Nephron (organoid): ENCODE measurements around the gene COL20A1.

ENCODE experiments used
- H3K27ac Mint-ChIP-seq, 3 experiments: 2 replicates each; pipeline ENCODE4 v1.8.0; 2020; ENCODE audit warnings: mixed read lengths in 3 of 3, mild to moderate bottlenecking in 2 of 3, moderate library complexity in 1 of 3
- H3K27me3 Mint-ChIP-seq: 2 replicates; pipeline ENCODE4 v1.8.0; 2021; ENCODE audit warnings: low read depth, mild to moderate bottlenecking, moderate library complexity, mixed read lengths
- H3K36me3 Mint-ChIP-seq: 2 replicates; pipeline ENCODE4 v1.8.0; 2020; ENCODE audit warnings: low read depth, mixed read lengths
- H3K4me1 Mint-ChIP-seq: 2 replicates; pipeline ENCODE4 v1.8.0; 2020; ENCODE audit warnings: mixed read lengths
- H3K4me3 Mint-ChIP-seq, 3 experiments: 2 replicates each; pipeline ENCODE4 v1.8.0; 2020; ENCODE audit warnings: mild to moderate bottlenecking in 3 of 3, mixed read lengths in 3 of 3, moderate library complexity in 2 of 3
- H3K9me3 Mint-ChIP-seq: 2 replicates; pipeline ENCODE4 v1.8.0; 2020; ENCODE audit warnings: mixed read lengths
- CTCF ChIP-seq, 3 experiments: fragments of 200-600 bp; sonication (generic); IDR thresholded peaks; one replicate each; pipeline ENCODE4 v1.5.0; 2021; ENCODE audit warnings: antibody characterized with exemption in 3 of 3; ENCODE audit not compliant: unreplicated experiment in 3 of 3

Gene COL20A1

GRCh38 chr20:63288581-63289251, 4.3 kb upstream of the COL20A1 start:
- H3K36me3 Mint-ChIP-seq: peaks cover 6% of the 10 kb centered on the region
- no peak for TF ChIP-seq CTCF (IDR thresholded peaks at IDR 0.05; ENCODE audit: unreplicated experiment in 3 of 3)
- H3K27ac Mint-ChIP-seq: no peak overlapping the region
- no peak overlapping the region for H3K4me3 Mint-ChIP-seq
- H3K9me3 Mint-ChIP-seq: no peaks in the 10 kb centered on the region
- H3K4me1 Mint-ChIP-seq: no peaks in the 10 kb centered on the region
- H3K27me3 Mint-ChIP-seq: peaks cover 4% of the 10 kb centered on the region

GRCh38 chr20:63289311-63290135, 3.5 kb upstream of the COL20A1 start:
- Mint-ChIP-seq H3K27ac (no peak overlapping the region), H3K9me3 (no peaks in the 10 kb centered on the region), H3K4me1 (no peaks in the 10 kb centered on the region), H3K4me3 (no peak overlapping the region), H3K27me3 (peaks cover 4% of the 10 kb centered on the region), H3K36me3 (peaks cover 3% of the 10 kb centered on the region)
- TF ChIP-seq CTCF (IDR thresholded peaks at IDR 0.05; ENCODE audit: unreplicated experiment in 3 of 3): no peak

GRCh38 chr20:63290136-63290676, 2.8 kb upstream of the COL20A1 start:
- peaks cover 4% of the 10 kb centered on the region for H3K4me1 Mint-ChIP-seq
- no peaks in the 10 kb centered on the region for H3K9me3 Mint-ChIP-seq
- peaks cover 3% of the 10 kb centered on the region for H3K36me3 Mint-ChIP-seq
- peaks cover 10% of the 10 kb centered on the region for H3K27me3 Mint-ChIP-seq
- no peak overlapping the region for H3K27ac Mint-ChIP-seq
- no peak overlapping the region for H3K4me3 Mint-ChIP-seq
- no peak for TF ChIP-seq CTCF (IDR thresholded peaks at IDR 0.05; ENCODE audit: unreplicated experiment in 3 of 3)

- TF ChIP-seq CTCF (IDR thresholded peaks at IDR 0.05; ENCODE audit: unreplicated experiment in 3 of 3): peak; percentile 65 to 71 (median 66)
- Mint-ChIP-seq H3K36me3 (peaks cover 3% of the 10 kb centered on the region), H3K4me3 (no peak overlapping the region), H3K27me3 (peaks cover 14% of the 10 kb centered on the region), H3K4me1 (peaks cover 8% of the 10 kb centered on the region), H3K27ac (no peak overlapping the region), H3K9me3 (no peaks in the 10 kb centered on the region)
Measured at GRCh38 chr20:63290677-63291472, 2.1 kb upstream of the COL20A1 start.

GRCh38 chr20:63291811-63292210, 1.2 kb upstream of the COL20A1 start:
- peaks cover 3% of the 10 kb centered on the region for H3K36me3 Mint-ChIP-seq
- peaks cover 8% of the 10 kb centered on the region for H3K4me1 Mint-ChIP-seq
- no peak for TF ChIP-seq CTCF (IDR thresholded peaks at IDR 0.05; ENCODE audit: unreplicated experiment in 3 of 3)
- no peak overlapping the region for H3K4me3 Mint-ChIP-seq
- no peak overlapping the region for H3K27ac Mint-ChIP-seq
- peaks cover 18% of the 10 kb centered on the region for H3K27me3 Mint-ChIP-seq
- no peaks in the 10 kb centered on the region for H3K9me3 Mint-ChIP-seq
